22Rv1 (cell line): ENCODE measurements around the gene MMP15.

Source experiments
- H3K27ac ChIP-seq: fragments of 450-650 bp; 2 replicates; pipeline ENCODE4 v1.5.1; 2017
- ZFX ChIP-seq: fragments of 450-650 bp; IDR thresholded peaks from 2 replicates; pipeline ENCODE4 v1.6.1; 2017; ENCODE audit warnings: antibody characterized with exemption, borderline replicate concordance
- TF ChIP-seq, protein P1 (sequence below): fragments of 450-650 bp; IDR thresholded peaks from 2 replicates; pipeline ENCODE4 v1.5.1; 2017; ENCODE audit warnings: mild to moderate bottlenecking

MMP15 gene

DNA sequence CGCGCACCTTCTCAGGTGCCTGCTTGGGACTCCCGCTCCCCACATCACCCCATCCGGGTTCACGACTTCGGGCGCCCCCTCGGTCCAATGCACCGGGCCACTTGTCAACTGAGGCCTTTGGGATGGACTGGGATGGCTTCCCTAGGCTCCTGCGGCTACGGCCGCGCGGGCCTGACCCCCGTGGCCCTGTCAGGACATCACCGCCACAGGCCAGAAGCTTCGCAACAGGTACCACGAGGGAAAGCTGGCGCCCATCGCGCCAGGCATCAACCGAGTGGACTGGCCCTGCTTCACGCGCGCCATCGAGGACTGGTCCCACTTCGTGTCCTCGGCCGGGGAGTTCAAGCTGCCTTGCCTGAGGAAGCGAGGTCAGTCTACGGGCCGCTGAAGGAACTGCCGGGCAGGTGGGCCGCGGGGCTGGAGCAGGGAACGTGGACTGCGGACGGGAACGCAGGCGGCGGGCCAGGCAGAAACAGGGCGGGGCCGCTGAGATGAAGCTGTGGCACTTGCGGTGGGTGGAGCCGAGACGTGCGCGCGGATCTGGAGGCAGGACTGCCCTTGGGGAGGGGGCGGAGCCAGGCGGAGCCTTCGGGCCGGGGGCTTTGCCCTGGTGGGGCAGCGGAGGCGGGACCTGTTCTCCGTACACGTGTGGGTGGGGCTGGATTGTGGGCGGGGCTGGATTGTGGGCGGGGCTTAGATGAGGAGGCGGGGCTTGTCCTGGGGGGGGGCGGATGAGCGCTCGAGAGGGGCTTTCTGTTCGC is 40.9 kb upstream of the MMP15 start:
- TF ChIP-seq ZFX: no peak
- TF ChIP-seq, protein P1, sequence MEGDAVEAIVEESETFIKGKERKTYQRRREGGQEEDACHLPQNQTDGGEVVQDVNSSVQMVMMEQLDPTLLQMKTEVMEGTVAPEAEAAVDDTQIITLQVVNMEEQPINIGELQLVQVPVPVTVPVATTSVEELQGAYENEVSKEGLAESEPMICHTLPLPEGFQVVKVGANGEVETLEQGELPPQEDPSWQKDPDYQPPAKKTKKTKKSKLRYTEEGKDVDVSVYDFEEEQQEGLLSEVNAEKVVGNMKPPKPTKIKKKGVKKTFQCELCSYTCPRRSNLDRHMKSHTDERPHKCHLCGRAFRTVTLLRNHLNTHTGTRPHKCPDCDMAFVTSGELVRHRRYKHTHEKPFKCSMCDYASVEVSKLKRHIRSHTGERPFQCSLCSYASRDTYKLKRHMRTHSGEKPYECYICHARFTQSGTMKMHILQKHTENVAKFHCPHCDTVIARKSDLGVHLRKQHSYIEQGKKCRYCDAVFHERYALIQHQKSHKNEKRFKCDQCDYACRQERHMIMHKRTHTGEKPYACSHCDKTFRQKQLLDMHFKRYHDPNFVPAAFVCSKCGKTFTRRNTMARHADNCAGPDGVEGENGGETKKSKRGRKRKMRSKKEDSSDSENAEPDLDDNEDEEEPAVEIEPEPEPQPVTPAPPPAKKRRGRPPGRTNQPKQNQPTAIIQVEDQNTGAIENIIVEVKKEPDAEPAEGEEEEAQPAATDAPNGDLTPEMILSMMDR: no peak
- H3K27ac ChIP-seq: no peak overlapping the region

DNA sequence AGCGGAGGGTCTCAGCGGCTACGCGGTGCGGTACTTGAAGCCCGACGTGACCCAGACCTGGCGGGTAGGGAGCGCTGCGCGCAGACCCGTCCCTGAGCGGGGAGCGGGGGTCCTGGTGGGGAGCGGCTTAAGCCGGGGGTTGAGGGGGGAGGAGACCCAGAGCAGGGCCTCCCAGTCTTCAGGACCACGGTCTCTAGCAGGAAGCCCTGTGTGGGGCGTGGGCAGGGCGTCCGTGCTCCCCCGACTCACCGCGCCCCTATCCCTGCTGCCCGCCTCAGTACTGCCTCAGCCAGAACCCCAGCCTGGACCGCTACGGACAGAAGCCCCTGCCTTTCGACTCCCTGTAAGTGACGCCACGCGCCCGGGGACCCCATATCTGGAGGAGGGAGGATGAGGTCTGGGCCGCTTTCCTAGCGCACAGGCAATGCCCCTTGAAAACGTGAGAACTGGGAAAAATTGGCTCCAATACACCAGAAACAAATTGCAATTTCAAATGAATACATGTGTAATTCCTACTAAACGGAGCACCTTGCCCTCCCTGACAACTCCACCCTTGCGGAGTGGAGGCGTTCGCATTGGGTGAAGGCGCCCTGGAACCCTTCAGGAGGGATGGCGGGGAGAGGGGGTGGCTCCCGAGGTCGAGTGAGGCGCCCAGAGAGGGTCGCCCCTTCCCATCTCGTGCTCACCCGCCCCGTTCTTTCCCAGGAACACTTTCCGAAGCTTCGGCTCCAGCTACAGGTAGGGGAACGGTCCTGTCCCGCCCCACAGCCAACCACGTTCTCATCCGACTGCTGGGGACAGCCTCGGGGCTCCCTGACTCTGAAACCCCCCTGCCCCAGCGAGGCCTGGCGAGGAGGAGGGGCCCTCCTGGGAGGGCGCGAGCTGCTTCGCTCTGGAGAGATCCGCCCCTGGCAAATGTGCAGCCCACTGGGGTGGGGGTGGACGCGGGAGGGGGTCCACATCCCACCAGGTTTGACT is 40.1 kb upstream of the MMP15 start:
- no peak overlapping the region for H3K27ac ChIP-seq
- TF ChIP-seq, protein P1: no peak

DNA sequence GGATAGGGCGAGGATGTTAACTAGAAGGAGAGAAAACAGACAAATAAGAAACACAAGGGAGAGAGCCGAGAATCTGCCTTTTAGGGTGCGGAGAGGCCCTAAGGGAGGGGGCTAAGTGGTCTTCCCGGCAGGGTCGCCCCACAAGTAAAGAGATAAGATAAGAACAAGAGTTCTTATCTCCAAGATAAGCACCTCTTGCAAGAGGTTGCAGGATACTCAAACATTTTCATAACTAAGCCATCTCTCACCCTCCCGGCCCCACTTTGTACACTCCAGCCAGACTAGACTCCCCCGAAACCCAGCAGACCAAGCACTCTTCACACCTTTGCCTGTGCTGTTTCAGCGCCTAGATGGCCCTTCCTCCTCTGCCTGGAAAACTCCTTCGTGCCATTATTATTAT is 39.4 kb upstream of the MMP15 start:
- TF ChIP-seq, protein P1: no peak
- no peak for TF ChIP-seq ZFX
- H3K27ac ChIP-seq: no peak overlapping the region

DNA sequence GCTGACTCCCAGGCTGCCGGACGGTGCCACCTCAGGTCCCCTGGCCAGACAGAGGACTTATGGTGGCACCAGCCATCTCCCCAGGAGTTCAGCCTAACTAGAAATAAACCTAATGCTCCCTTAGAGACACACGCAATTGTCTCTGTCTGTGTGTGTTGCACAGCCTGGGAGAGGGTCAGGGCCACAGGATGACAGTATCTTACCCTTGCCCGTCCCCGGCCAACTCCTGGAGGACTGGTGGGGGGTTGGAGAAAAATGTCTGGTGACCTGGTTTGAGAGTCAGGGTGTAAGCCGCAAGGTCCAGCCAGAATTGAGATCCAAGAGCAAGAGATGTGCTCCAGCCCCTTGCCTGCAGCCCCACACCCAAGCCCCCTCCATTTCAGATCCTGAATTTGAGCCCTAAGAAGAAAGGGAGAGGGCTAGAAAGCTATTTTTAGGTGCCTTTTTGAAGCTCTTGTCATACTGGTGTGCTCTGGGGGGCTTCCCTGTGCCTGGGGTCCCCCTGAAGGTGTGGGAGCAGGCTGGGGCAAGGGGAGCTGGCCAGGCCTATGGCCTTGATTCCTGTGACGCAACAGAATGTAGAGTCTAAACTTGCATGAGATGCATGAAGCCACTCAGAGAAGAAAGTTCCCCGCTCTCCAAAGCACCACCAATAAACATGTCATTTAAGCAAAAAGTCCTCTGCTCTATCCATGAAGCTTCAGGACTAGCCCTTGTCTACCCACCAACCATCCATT is 37.9 kb upstream of the MMP15 start:
- no peak for TF ChIP-seq ZFX
- TF ChIP-seq, protein P1: no peak

DNA sequence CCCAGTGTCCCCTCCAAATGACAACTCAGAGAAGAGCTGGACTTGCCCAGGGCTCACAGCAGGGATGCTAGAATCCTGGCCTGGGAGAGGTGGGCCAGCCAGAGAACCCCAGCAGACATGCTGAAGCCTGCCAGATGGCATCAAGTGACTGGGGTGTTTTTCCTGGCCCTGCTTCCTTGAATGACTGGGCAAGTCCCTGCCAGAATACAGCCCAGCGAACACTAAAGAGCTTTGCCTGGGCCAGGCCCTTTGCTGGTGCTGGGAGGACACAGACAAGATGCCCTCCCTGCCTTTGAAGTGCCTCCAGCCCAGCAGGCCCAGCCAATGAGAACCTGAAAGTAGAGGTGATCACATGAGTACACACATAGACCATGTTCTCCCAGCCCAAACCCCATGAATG is 36.6 kb upstream of the MMP15 start:
- no peak overlapping the region for H3K27ac ChIP-seq

More for the DNA sequence above, 37.9 kb upstream of the MMP15 start:
- H3K27ac ChIP-seq: no peak overlapping the region

DNA sequence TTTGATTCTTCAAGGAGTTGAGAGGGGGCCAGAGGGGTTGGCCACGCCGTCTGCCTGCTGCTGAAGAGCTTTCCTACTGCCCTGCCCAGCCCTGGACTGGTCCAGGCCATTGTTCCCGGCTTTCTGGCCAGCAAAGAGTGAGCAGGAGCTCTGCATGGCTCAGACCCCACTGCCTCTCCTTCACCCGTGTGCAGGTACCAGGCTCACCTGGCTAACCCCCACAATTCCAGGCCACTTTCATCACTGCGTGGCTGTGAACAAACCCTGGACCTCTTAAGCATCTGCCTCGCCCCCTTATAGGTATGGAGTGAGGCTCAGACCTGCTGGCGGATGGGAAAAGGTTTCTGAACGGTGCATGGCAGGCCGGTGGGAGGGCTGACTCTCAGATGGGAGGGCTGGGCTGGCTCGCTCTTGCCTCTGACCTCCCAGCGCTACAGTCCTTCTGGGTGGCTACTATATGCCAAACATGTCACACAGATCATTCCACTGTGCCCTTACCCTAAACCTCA is 33.9 kb upstream of the MMP15 start:
- TF ChIP-seq ZFX: no peak
- TF ChIP-seq, protein P1: no peak
- H3K27ac ChIP-seq: no peak overlapping the region

More for the DNA sequence above, 36.6 kb upstream of the MMP15 start:
- TF ChIP-seq ZFX: no peak
- TF ChIP-seq, protein P1: no peak
